T47D (cell line): Measurements from ENCODE around the gene SPCS3.
"Not testable (repeated sequence)": the region's sequence is repeated elsewhere in the genome, so short reads cannot be mapped to it uniquely, and the experiment has no call there.

ENCODE experiments used
- DNase-seq, 2 experiments: peaks; one replicate each; pipeline versions ENCODE4 v3.0.0 to v3.0.0-alpha.2; 2011 to 2012; ENCODE audit warnings: low read depth in 1 of 2, low spot score in 1 of 2
- JUND ChIP-seq: IDR thresholded peaks from 2 replicates; pipeline ENCODE4 v1.6.1; 2012; ENCODE audit warnings: low read depth
- in situ Hi-C: cut with HindIII; loops from 2 replicates; pipeline ENCODE4 v1.10.0; 2016; ENCODE audit warnings: low sequenced_read_pairs, low pct_unique_long_range_greater_than_20kb

Gene SPCS3

GRCh38 chr4:176319704-176320339, at the start of gene SPCS3:
SPCS3 (plus strand) TSS chr4:176319966; CDS start chr4:176320077, 111 bp downstream.
- no peak for TF ChIP-seq JUND

GRCh38 chr4:176270669-176271068, 49.1 kb upstream of the SPCS3 start:
- no peak for TF ChIP-seq JUND
- in situ Hi-C loops: no loop called here
- DNase-seq: no peak

More at GRCh38 chr4:176319704-176320339, at the start of gene SPCS3:
- DNase-seq: peak; percentile 83 to 95
- in situ Hi-C loops: no loop called here

GRCh38 chr4:176271749-176272148, 48.0 kb upstream of the SPCS3 start:
- in situ Hi-C loops: no loop called here
- TF ChIP-seq JUND: no peak
- no peak for DNase-seq

GRCh38 chr4:176272799-176273198, 47.0 kb upstream of the SPCS3 start:
- in situ Hi-C loops: no loop called here
- no peak for DNase-seq
- no peak for TF ChIP-seq JUND

- in situ Hi-C loops: no loop called here
- DNase-seq: no peak
- TF ChIP-seq JUND: no peak
These were observed 46.0 kb upstream of the SPCS3 start for GRCh38 chr4:176273736-176274135.

GRCh38 chr4:176274441-176274840, 45.3 kb upstream of the SPCS3 start:
- in situ Hi-C loops: no loop called here
- no peak for TF ChIP-seq JUND

GRCh38 chr4:176276710-176277109, 43.1 kb upstream of the SPCS3 start:
- in situ Hi-C loops: no loop called here
- peak in 1 of 2 experiments; percentile 10 for DNase-seq
- TF ChIP-seq JUND: no peak

More at GRCh38 chr4:176274441-176274840, 45.3 kb upstream of the SPCS3 start:
- no peak for DNase-seq

- in situ Hi-C loops: no loop called here
- no peak for TF ChIP-seq JUND
These were observed 42.4 kb upstream of the SPCS3 start for GRCh38 chr4:176277162-176277904.

GRCh38 chr4:176279560-176279959, 40.2 kb upstream of the SPCS3 start:
- DNase-seq, in situ Hi-C loops: not testable (repeated sequence)

More at GRCh38 chr4:176277162-176277904, 42.4 kb upstream of the SPCS3 start:
- DNase-seq: peak; percentile 31 to 67

GRCh38 chr4:176286728-176287127, 33.0 kb upstream of the SPCS3 start:
- in situ Hi-C loops: no loop called here
- DNase-seq: no peak
- no peak for TF ChIP-seq JUND

- DNase-seq: no peak
- in situ Hi-C loops: no loop called here
- TF ChIP-seq JUND: no peak
These were observed 32.2 kb upstream of the SPCS3 start for GRCh38 chr4:176287546-176287945.

GRCh38 chr4:176288020-176288419, 31.7 kb upstream of the SPCS3 start:
- in situ Hi-C loops: no loop called here
- no peak for DNase-seq
- TF ChIP-seq JUND: no peak

GRCh38 chr4:176289561-176289960, 30.2 kb upstream of the SPCS3 start:
- in situ Hi-C loops: no loop called here
- no peak for DNase-seq
- TF ChIP-seq JUND: no peak
